Mucosa of descending colon (tissue), 3 donors: Measurements from ENCODE around the gene ICAM1. TPM values are rescaled to one million over a fixed set of nuclear protein-coding genes. Genes with fewer than 3 reads are reported as not detected.

Source experiments
- ATAC-seq: fragments of 200-7000 bp; cut with Tn5 transposase; one replicate; pipeline ENCODE4 v1.9.1; 2020; ENCODE audit warnings: mild to moderate bottlenecking, moderate library complexity
- DNase-seq, 3 donors: peaks; one replicate each; pipeline ENCODE4 v3.0.0-alpha.2; 2020
- H3K36me3 ChIP-seq: fragments of 200-600 bp; one replicate; pipeline ENCODE4 v1.8.0; 2021; ENCODE audit warnings: low read depth, mild to moderate bottlenecking
- H3K4me1 ChIP-seq: fragments of 200-600 bp; one replicate; pipeline ENCODE4 v1.8.0; 2021; ENCODE audit warnings: low read depth, mild to moderate bottlenecking
- H3K4me3 ChIP-seq: fragments of 200-600 bp; one replicate; pipeline ENCODE4 v1.8.0; 2021; ENCODE audit warnings: mild to moderate bottlenecking
- H3K9me3 ChIP-seq: fragments of 200-600 bp; one replicate; pipeline ENCODE4 v1.8.0; 2021; ENCODE audit warnings: mild to moderate bottlenecking
- CTCF ChIP-seq: fragments of 200-600 bp; IDR thresholded peaks from one replicate; pipeline ENCODE4 v1.8.0; 2022; ENCODE audit warnings: antibody characterized with exemption, mild to moderate bottlenecking
- intact Hi-C, 2 donors: fragments of 100-400 bp; cut with DNase I in 1 of 2; cut with micrococcal nuclease in 1 of 2; formaldehyde crosslinking; loops; one replicate each; pipeline versions ENCODE4 v1.11.0 to v1.11.1; 2022; cut with DNase I, micrococcal nuclease
- total RNA-seq, 3 donors: library from RNA; stranded (reverse); fragmentation: NEBNext Ultra II Directional in 2 of 3; extraction: Animal tissue kit (Norgen Biotek cat#: 25700) in 2 of 3; gene quantifications; one replicate each; pipeline versions ENCODE4 v1.2.1 to v1.2.4, GENCODE V29; 2021 to 2023
- donor health status: DM: no; HTN: no; CAD: no; lungs with moderate emphysema.
- donor health status: DM: no; HTN: no; CAD: no.
- donor health status: DM: no; HTN: yes; CAD: no.

Gene ICAM1
- total RNA-seq, 3 donors from 2014 or later: 10.7 to 13.9 (median 13.4) TPM

GRCh38 chr19:10318807-10319682 lies 48.1 kb downstream of the ICAM1 start:
- intact Hi-C loops: no loop called here
- H3K9me3 ChIP-seq: no peaks in the 10 kb centered on the region
- H3K4me3 ChIP-seq: no peak overlapping the region
- DNase-seq (no peak), ATAC-seq (no peak)
- H3K4me1 ChIP-seq: peaks cover 34% of the 10 kb centered on the region
- peaks cover 8% of the 10 kb centered on the region for H3K36me3 ChIP-seq
- TF ChIP-seq CTCF: no peak

GRCh38 chr19:10320602-10321416 lies 49.9 kb downstream of the ICAM1 start:
- ATAC-seq: no peak
- peaks cover 13% of the 10 kb centered on the region for H3K36me3 ChIP-seq

GRCh38 chr19:10321417-10321797 lies 50.5 kb downstream of the ICAM1 start:
- Histone ChIP-seq H3K9me3 (no peaks in the 10 kb centered on the region), H3K4me3 (no peak overlapping the region), H3K4me1 (peaks cover 25% of the 10 kb centered on the region), H3K36me3 (peaks cover 13% of the 10 kb centered on the region)
- intact Hi-C loops: no loop called here
- DNase-seq (peak; percentile 84 to 89 (median 85)), ATAC-seq (peak; percentile 92)
- TF ChIP-seq CTCF: no peak

More at GRCh38 chr19:10320602-10321416, 49.9 kb downstream of the ICAM1 start:
- no peak overlapping the region for H3K4me3 ChIP-seq
- intact Hi-C loops: no loop called here
- peak in 1 of 3 donors; percentile 41 for DNase-seq
- TF ChIP-seq CTCF: no peak
- H3K4me1 ChIP-seq: peaks cover 30% of the 10 kb centered on the region
- no peaks in the 10 kb centered on the region for H3K9me3 ChIP-seq

- no peaks in the 10 kb centered on the region for H3K9me3 ChIP-seq
- intact Hi-C loops: no loop called here
- H3K36me3 ChIP-seq: peaks cover 13% of the 10 kb centered on the region
- peaks cover 25% of the 10 kb centered on the region for H3K4me1 ChIP-seq
- peak; percentile 91 for ATAC-seq
- TF ChIP-seq CTCF: no peak
- H3K4me3 ChIP-seq: no peak overlapping the region
- DNase-seq: peak; percentile 84 to 90 (median 87)
These were observed 51.2 kb downstream of the ICAM1 start for GRCh38 chr19:10321874-10322835.

- H3K36me3 ChIP-seq: peaks cover 17% of the 10 kb centered on the region
- H3K4me3 ChIP-seq: no peak overlapping the region
- intact Hi-C loops: no loop called here
- ATAC-seq (no peak), DNase-seq (no peak)
- TF ChIP-seq CTCF: no peak
- H3K4me1 ChIP-seq: peaks cover 25% of the 10 kb centered on the region
- no peaks in the 10 kb centered on the region for H3K9me3 ChIP-seq
These were observed 54.8 kb downstream of the ICAM1 start for GRCh38 chr19:10325732-10326131.
